Measurements from ENCODE around the gene SLC19A3.

DNA sequence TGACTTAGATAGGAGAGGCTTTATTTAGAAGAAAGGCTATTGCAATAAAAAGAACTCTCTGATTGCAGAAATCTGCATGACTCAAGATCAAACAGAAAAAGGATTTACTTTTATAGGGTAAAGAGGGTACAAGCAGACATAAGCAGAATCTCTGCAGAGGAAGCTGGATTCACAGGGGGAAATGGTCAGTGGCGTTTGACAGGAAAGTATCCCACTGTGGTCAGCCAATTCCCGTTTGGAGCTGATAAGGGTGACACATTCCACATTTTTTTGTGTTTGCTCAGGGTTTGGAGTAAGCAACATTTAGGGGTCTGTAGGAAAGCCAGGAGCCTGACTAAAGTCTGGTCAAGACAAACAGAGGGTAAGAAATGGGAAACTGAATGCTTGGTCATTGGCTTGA lies 75.2 kb downstream of the SLC19A3 start:
- TF ChIP-seq, protein P1, sequence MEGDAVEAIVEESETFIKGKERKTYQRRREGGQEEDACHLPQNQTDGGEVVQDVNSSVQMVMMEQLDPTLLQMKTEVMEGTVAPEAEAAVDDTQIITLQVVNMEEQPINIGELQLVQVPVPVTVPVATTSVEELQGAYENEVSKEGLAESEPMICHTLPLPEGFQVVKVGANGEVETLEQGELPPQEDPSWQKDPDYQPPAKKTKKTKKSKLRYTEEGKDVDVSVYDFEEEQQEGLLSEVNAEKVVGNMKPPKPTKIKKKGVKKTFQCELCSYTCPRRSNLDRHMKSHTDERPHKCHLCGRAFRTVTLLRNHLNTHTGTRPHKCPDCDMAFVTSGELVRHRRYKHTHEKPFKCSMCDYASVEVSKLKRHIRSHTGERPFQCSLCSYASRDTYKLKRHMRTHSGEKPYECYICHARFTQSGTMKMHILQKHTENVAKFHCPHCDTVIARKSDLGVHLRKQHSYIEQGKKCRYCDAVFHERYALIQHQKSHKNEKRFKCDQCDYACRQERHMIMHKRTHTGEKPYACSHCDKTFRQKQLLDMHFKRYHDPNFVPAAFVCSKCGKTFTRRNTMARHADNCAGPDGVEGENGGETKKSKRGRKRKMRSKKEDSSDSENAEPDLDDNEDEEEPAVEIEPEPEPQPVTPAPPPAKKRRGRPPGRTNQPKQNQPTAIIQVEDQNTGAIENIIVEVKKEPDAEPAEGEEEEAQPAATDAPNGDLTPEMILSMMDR (IDR thresholded peaks at IDR 0.05; ENCODE audit: low read depth, low read length, poor library complexity, severe bottlenecking) = no peak
- no peak for TF ChIP-seq EZH2phosphoT487 (IDR thresholded peaks at IDR 0.05; ENCODE audit: borderline replicate concordance, low read length)

All from DOHH2 (cell line).